ENCODE results near the gene TIFAB. TPM values are rescaled to one million over a fixed set of nuclear protein-coding genes. Genes with fewer than 3 reads are reported as not detected.

TIFAB gene
- total RNA-seq, 1 experiment from 2014 or later, result not detected

DNA sequence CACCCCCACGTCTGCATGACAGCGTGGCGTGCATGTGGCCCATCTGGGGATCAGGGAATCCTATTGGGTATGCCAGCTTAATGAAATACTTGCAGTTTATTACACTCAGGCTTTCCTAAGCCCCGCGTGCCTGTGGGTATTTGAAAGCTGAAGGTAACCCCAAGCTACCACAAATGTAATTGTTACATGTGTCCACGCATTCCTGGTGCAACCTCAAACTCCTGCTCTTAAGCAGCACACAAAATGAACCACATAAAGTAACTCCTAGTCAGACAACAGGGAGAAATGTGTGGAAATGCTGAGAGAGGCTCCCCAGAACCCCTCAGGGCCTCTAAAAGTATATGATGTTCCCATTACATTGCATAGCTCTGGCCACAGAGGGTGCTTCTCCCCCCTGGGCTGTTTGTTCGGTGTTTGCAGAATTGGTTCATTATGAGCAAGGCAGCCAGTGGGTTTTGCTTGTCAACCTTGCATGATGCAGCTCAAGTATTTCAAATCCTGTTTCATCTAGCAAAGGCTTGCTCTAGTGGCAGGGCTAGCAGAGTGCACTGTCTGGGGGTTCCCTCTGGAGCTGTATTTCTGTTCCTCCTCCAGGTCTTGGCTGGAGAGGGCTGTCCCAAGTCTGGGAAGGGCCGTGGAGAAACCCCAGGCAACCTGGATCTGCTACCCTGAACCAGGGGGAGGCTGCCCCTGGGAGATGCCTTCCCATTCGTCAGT is 3.2 kb downstream of the TIFAB start:
- Histone ChIP-seq H3K27me3 (ENCODE audit: insufficient read depth, low read length) (no peaks in the 10 kb centered on the region; the same call in 1 of the 2 replicates), H3K79me2 (ENCODE audit: insufficient read depth, low read length) (no peaks in the 10 kb centered on the region), H4K20me1 (ENCODE audit: insufficient read depth) (no peaks in the 10 kb centered on the region), H2AFZ (ENCODE audit: low read depth, low read length, poor library complexity, severe bottlenecking) (no peak overlapping the region), H3K4me2 (ENCODE audit: low read length) (no peak overlapping the region), H3K4me3 (replicated peaks in 1 of 2; ENCODE audit: low read depth in 1 of 2, low read length in 2 of 2) (no peak overlapping the region), H3K27ac (ENCODE audit: low read depth, low read length) (no peak overlapping the region), H3K36me3 (ENCODE audit: control insufficient read depth in 1 of 2, insufficient read depth in 2 of 2, low read length in 2 of 2) (no peaks in the 10 kb centered on the region), H3K9ac (ENCODE audit: low read length) (no peak overlapping the region), H3K9me2 (ENCODE audit: insufficient read depth) (no peaks in the 10 kb centered on the region; the same call in 1 of the 2 replicates), H3K4me1 (ENCODE audit: control insufficient read depth in 1 of 2, insufficient read depth in 2 of 2, low read length in 2 of 2) (no peaks in the 10 kb centered on the region), H3K9me3 (ENCODE audit: control insufficient read depth in 1 of 2, insufficient read depth in 1 of 2, low read depth in 1 of 2, low read length in 2 of 2) (no peaks in the 10 kb centered on the region)
- TF ChIP-seq CTCF (IDR thresholded peaks at IDR 0.05 in 2 of 3, conservative IDR thresholded peaks at IDR 0.05 in 1 of 3; ENCODE audit: borderline replicate concordance in 1 of 3, insufficient read depth in 1 of 3, low read depth in 2 of 3, low read length in 2 of 3) (no peak), JUND (IDR thresholded peaks at IDR 0.05) (no peak), CEBPB (IDR thresholded peaks at IDR 0.05; ENCODE audit: low read depth) (no peak), ELF1 (IDR thresholded peaks at IDR 0.05; ENCODE audit: borderline replicate concordance, low read depth) (no peak), CBX3 (IDR thresholded peaks at IDR 0.05; ENCODE audit: low read depth) (no peak), EGR1 (IDR thresholded peaks at IDR 0.05; ENCODE audit: low read depth) (no peak), FOSL1 (IDR thresholded peaks at IDR 0.05; ENCODE audit: low read depth) (no peak), EZH2 (IDR thresholded peaks at IDR 0.05) (no peak), RAD21 (IDR thresholded peaks at IDR 0.05; ENCODE audit: low read depth) (no peak), MAX (IDR thresholded peaks at IDR 0.05) (no peak), SP1 (IDR thresholded peaks at IDR 0.05; ENCODE audit: low read depth) (no peak), EZH2phosphoT487 (IDR thresholded peaks at IDR 0.05; ENCODE audit: borderline replicate concordance) (no peak), TCF7L2 (IDR thresholded peaks at IDR 0.05; ENCODE audit: borderline replicate concordance, extremely low read depth, insufficient read depth, insufficient read length) (no peak)
- TF ChIP-seq, protein P1, sequence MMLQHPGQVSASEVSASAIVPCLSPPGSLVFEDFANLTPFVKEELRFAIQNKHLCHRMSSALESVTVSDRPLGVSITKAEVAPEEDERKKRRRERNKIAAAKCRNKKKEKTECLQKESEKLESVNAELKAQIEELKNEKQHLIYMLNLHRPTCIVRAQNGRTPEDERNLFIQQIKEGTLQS (IDR thresholded peaks at IDR 0.05), result no peak
- TF ChIP-seq, protein P2, sequence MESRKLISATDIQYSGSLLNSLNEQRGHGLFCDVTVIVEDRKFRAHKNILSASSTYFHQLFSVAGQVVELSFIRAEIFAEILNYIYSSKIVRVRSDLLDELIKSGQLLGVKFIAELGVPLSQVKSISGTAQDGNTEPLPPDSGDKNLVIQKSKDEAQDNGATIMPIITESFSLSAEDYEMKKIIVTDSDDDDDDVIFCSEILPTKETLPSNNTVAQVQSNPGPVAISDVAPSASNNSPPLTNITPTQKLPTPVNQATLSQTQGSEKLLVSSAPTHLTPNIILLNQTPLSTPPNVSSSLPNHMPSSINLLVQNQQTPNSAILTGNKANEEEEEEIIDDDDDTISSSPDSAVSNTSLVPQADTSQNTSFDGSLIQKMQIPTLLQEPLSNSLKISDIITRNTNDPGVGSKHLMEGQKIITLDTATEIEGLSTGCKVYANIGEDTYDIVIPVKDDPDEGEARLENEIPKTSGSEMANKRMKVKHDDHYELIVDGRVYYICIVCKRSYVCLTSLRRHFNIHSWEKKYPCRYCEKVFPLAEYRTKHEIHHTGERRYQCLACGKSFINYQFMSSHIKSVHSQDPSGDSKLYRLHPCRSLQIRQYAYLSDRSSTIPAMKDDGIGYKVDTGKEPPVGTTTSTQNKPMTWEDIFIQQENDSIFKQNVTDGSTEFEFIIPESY (IDR thresholded peaks at IDR 0.05; ENCODE audit: extremely low read depth, insufficient replicate concordance, low read length), result no peak
- ChIA-PET CTCF (interaction anchor here (1.3 to 2.6 kb wide), 3 partner anchors 9 to 14 kb away, joined by 4 to 9 read pairs (median 8); no protein-coding TSS in a partner anchor), POLR2A (no interaction called here), RAD21 (ENCODE audit: low non-redundant PET in 1 of 2, low total read pairs in 2 of 2, uncharacterized antibody in 2 of 2, unreplicated experiment in 2 of 2) (no interaction called here)
- DNase-seq (ENCODE audit: low read depth, low spot score), result no peak
- no TSS peak for BruUV-seq (replicated peaks)
- ATAC-seq, result no peak
- intact Hi-C loops (cut with micrococcal nuclease), result no loop called here

Measured in HCT116 (cell line).